Lower lobe of right lung (tissue), 2 donors: Measurements from ENCODE around the gene PCDHB10. TPM values are rescaled to one million over a fixed set of nuclear protein-coding genes. Genes with fewer than 3 reads are reported as not detected.
"Not testable (repeated sequence)": the region's sequence is repeated elsewhere in the genome, so short reads cannot be mapped to it uniquely, and the experiment has no call there.

Experiments used
- ATAC-seq, 2 donors: fragments of 200-7000 bp; cut with Tn5 transposase; one replicate each; pipeline ENCODE4 v1.9.1; 2020 to 2022; ENCODE audit warnings: mild to moderate bottlenecking in 2 of 2, moderate library complexity in 2 of 2
- DNase-seq: peaks from one replicate; pipeline ENCODE4 v3.0.0-alpha.2; 2020
- H3K27ac ChIP-seq: fragments of 200-600 bp; one replicate; pipeline ENCODE4 v1.8.0; 2022
- H3K27me3 ChIP-seq: fragments of 200-600 bp; one replicate; pipeline ENCODE4 v1.8.0; 2022; ENCODE audit warnings: low read depth
- H3K36me3 ChIP-seq: fragments of 200-600 bp; one replicate; pipeline ENCODE4 v1.8.0; 2022; ENCODE audit warnings: mild to moderate bottlenecking
- H3K4me1 ChIP-seq: fragments of 200-600 bp; one replicate; pipeline ENCODE4 v1.8.0; 2022
- H3K4me3 ChIP-seq: fragments of 200-600 bp; one replicate; pipeline ENCODE4 v1.8.0; 2022; ENCODE audit warnings: mild to moderate bottlenecking
- H3K9me3 ChIP-seq: fragments of 200-600 bp; one replicate; pipeline ENCODE4 v1.8.0; 2022
- intact Hi-C: fragments of 100-400 bp; cut with DNase I; formaldehyde crosslinking; loops from one replicate; pipeline ENCODE4 v1.11.0; 2022
- total RNA-seq: library from RNA; stranded (reverse); fragmentation: NEBNext Ultra II Directional; extraction: Animal tissue kit (Norgen Biotek cat#: 25700); gene quantifications from one replicate; pipeline ENCODE4 v1.2.1, GENCODE V29; 2021
- TF ChIP-seq, protein P1 (sequence below): fragments of 200-600 bp; IDR thresholded peaks from one replicate; pipeline ENCODE4 v1.8.0; 2022; ENCODE audit warnings: antibody characterized with exemption, mild to moderate bottlenecking
- donor health status: DM: no; HTN: yes; CAD: no; lungs with severe emphysema.

The PCDHB10 gene
- total RNA-seq, 1 donor from 2014 or later, result 2.0 TPM

DNA sequence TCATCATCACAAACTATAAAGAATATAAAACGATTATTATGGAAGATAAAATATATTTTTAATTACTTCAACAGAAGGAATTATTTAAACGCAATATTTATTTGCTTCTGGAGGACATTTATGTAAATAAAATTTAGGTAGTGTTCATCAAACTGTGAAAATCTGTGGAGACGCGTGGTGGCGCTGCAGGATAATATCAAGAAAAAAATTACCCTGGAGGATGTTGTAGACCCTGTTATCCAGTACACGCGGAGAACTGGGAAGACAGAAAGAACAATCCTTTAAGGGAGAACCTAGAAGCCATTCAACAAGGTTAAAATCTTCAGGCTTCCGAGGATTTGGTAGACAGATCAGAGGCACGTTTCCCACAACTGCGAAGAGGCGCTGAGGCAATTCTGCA lies 16.3 kb downstream of the PCDHB10 start, which contains the start of gene PCDHB12:
Gene PCDHB12, plus strand, starts transcription at position 242 of the 400 bp plus-strand sequence. CDS start 189 bp downstream, outside the sequence.
- no peak within 1 kb of the TSS for H3K27ac ChIP-seq
- TF ChIP-seq, protein P1, sequence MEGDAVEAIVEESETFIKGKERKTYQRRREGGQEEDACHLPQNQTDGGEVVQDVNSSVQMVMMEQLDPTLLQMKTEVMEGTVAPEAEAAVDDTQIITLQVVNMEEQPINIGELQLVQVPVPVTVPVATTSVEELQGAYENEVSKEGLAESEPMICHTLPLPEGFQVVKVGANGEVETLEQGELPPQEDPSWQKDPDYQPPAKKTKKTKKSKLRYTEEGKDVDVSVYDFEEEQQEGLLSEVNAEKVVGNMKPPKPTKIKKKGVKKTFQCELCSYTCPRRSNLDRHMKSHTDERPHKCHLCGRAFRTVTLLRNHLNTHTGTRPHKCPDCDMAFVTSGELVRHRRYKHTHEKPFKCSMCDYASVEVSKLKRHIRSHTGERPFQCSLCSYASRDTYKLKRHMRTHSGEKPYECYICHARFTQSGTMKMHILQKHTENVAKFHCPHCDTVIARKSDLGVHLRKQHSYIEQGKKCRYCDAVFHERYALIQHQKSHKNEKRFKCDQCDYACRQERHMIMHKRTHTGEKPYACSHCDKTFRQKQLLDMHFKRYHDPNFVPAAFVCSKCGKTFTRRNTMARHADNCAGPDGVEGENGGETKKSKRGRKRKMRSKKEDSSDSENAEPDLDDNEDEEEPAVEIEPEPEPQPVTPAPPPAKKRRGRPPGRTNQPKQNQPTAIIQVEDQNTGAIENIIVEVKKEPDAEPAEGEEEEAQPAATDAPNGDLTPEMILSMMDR, result peak; percentile 17
- no peaks in the 10 kb centered on the region for H3K4me1 ChIP-seq
- H3K9me3 ChIP-seq, result peaks cover 23% of the 10 kb centered on the region
- H3K27me3 ChIP-seq, result peaks cover 4% of the 10 kb centered on the region
- DNase-seq, result no peak
- ATAC-seq, result no peak
- peak within 1 kb of the TSS; percentile 11 for H3K4me3 ChIP-seq
- intact Hi-C loops, result no loop called here
- no peaks in the 10 kb centered on the region for H3K36me3 ChIP-seq

DNA sequence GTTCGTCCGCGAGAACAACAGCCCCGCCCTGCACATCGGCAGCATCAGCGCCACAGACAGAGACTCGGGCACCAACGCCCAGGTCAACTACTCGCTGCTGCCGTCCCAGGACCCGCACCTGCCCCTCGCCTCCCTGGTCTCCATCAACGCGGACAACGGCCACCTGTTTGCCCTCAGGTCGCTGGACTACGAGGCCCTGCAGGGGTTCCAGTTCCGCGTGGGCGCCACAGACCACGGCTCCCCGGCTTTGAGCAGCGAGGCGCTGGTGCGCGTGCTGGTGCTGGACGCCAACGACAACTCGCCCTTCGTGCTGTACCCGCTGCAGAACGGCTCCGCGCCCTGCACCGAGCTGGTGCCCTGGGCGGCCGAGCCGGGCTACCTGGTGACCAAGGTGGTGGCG lies 18.1 kb downstream of the PCDHB10 start:
- H3K4me1 ChIP-seq, DNase-seq, H3K27ac ChIP-seq, ATAC-seq, H3K27me3 ChIP-seq, H3K4me3 ChIP-seq, intact Hi-C loops, H3K36me3 ChIP-seq: not testable (repeated sequence)
- H3K9me3 ChIP-seq, result peaks cover 19% of the 10 kb centered on the region

DNA sequence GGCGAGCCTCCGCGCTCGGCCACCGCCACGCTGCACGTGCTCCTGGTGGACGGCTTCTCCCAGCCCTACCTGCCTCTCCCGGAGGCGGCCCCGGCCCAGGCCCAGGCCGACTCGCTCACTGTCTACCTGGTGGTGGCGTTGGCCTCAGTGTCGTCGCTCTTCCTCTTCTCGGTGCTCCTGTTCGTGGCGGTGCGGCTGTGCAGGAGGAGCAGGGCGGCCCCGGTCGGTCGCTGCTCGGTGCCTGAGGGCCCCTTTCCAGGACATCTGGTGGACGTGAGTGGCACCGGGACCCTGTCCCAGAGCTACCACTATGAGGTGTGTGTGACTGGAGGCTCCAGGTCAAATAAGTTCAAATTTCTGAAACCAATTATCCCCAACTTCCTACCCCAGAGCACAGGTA lies 18.7 kb downstream of the PCDHB10 start:
- H3K4me3 ChIP-seq, intact Hi-C loops, H3K4me1 ChIP-seq, DNase-seq, H3K27me3 ChIP-seq, H3K27ac ChIP-seq, ATAC-seq, H3K36me3 ChIP-seq: not testable (repeated sequence)
- peaks cover 22% of the 10 kb centered on the region for H3K9me3 ChIP-seq

DNA sequence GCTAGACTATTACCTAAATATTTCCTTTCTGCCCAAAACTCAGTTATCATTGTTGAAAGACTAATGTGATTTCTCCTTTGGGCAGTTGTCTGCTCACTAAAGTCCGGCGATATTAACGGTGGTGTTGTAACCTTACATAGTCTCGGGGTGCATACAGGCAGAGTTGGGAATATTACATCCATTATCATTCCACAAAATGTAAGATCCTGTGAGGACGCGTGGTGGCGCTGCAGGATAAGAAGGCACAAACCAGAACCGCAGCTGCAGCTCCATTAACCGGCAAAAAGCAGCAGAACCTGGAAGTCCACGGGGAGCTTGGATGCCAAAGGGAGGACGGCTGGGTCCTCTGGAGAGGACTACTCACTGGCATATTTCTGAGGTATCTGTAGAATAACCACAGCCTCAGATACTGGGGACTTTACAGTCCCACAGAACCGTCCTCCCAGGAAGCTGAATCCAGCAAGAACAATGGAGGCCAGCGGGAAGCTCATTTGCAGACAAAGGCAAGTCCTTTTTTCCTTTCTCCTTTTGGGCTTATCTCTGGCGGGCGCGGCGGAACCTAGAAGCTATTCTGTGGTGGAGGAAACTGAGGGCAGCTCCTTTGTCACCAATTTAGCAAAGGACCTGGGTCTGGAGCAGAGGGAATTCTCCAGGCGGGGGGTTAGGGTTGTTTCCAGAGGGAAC lies 21.6 kb downstream of the PCDHB10 start, which contains the start of gene PCDHB13:
Gene PCDHB13, plus strand, starts transcription at position 264 of the 684 bp plus-strand sequence. Its CDS starts 205 bp downstream, at position 469.
- intact Hi-C loops, H3K4me1 ChIP-seq, H3K4me3 ChIP-seq, DNase-seq, H3K27ac ChIP-seq, H3K27me3 ChIP-seq, H3K36me3 ChIP-seq: not testable (repeated sequence)
- TF ChIP-seq, protein P1, result peak; percentile 35
- peak; percentile 42 to 46 for ATAC-seq
- H3K9me3 ChIP-seq, result peaks cover 33% of the 10 kb centered on the region

DNA sequence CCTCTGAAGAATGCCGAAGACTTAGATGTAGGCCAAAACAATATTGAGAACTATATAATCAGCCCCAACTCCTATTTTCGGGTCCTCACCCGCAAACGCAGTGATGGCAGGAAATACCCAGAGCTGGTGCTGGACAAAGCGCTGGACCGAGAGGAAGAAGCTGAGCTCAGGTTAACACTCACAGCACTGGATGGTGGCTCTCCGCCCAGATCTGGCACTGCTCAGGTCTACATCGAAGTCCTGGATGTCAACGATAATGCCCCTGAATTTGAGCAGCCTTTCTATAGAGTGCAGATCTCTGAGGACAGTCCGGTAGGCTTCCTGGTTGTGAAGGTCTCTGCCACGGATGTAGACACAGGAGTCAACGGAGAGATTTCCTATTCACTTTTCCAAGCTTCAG lies 22.4 kb downstream of the PCDHB10 start:
- H3K4me1 ChIP-seq, H3K36me3 ChIP-seq, H3K4me3 ChIP-seq, DNase-seq, intact Hi-C loops, H3K27ac ChIP-seq, ATAC-seq, H3K27me3 ChIP-seq: not testable (repeated sequence)
- peaks cover 32% of the 10 kb centered on the region for H3K9me3 ChIP-seq

DNA sequence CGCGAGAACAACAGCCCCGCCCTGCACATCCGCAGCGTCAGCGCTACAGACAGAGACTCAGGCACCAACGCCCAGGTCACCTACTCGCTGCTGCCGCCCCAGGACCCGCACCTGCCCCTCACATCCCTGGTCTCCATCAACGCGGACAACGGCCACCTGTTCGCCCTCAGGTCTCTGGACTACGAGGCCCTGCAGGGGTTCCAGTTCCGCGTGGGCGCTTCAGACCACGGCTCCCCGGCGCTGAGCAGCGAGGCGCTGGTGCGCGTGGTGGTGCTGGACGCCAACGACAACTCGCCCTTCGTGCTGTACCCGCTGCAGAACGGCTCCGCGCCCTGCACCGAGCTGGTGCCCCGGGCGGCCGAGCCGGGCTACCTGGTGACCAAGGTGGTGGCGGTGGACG lies 23.4 kb downstream of the PCDHB10 start:
- H3K27ac ChIP-seq, DNase-seq, H3K4me1 ChIP-seq, H3K27me3 ChIP-seq, H3K4me3 ChIP-seq, H3K36me3 ChIP-seq, intact Hi-C loops, ATAC-seq: not testable (repeated sequence)
- H3K9me3 ChIP-seq, result peaks cover 35% of the 10 kb centered on the region

DNA sequence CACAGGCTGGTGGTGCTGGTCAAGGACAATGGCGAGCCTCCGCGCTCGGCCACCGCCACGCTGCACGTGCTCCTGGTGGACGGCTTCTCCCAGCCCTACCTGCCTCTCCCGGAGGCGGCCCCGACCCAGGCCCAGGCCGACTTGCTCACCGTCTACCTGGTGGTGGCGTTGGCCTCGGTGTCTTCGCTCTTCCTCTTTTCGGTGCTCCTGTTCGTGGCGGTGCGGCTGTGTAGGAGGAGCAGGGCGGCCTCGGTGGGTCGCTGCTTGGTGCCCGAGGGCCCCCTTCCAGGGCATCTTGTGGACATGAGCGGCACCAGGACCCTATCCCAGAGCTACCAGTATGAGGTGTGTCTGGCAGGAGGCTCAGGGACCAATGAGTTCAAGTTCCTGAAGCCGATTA lies 23.9 kb downstream of the PCDHB10 start:
- ATAC-seq, H3K27me3 ChIP-seq, DNase-seq, H3K27ac ChIP-seq, intact Hi-C loops, H3K4me1 ChIP-seq, H3K36me3 ChIP-seq, H3K4me3 ChIP-seq: not testable (repeated sequence)
- H3K9me3 ChIP-seq, result peaks cover 40% of the 10 kb centered on the region

DNA sequence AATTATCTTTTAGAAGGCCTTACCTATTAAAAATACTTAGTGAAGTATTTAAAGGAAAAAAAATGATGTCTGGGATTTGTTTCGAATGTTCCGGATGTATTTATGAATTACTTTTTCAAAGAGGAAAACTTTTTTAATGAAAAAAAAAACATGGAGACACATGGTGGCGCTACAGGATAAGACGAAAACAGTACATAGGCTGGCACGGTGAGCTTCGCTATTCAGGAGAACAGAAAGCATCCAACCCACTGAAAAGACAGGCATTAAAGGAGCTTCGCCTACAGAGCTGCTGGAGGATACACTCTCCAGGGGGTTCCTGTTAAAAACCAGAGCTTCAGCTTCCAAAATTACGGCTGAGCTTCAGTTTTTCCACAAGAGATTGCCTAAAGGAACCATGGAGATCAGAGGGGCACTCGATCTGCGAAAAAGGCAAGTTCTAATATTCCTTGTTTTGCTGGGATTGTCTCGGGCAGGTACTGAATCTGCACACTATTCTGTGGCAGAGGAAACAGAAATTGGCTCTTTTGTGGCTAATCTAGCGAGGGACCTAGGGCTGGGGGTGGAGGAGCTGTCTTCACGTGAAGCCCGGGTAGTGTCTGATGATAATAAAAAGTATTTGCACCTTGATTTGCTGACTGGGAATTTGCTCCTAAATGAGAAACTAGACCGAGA lies 31.1 kb downstream of the PCDHB10 start, which contains the start of gene PCDHB14:
Gene PCDHB14, plus strand, starts transcription at position 232 of the 672 bp plus-strand sequence. Its CDS starts 163 bp downstream, at position 395.
- TF ChIP-seq, protein P1, result no peak
- ATAC-seq, result no peak
- H3K4me3 ChIP-seq, result peak within 1 kb of the TSS; percentile 31
- H3K27me3 ChIP-seq, result no peaks in the 10 kb centered on the region
- peaks cover 78% of the 10 kb centered on the region for H3K9me3 ChIP-seq
- no peak for DNase-seq
- no peak within 1 kb of the TSS for H3K27ac ChIP-seq
- H3K4me1 ChIP-seq, result no peaks in the 10 kb centered on the region
- no peaks in the 10 kb centered on the region for H3K36me3 ChIP-seq
- intact Hi-C loops, result no loop called here

DNA sequence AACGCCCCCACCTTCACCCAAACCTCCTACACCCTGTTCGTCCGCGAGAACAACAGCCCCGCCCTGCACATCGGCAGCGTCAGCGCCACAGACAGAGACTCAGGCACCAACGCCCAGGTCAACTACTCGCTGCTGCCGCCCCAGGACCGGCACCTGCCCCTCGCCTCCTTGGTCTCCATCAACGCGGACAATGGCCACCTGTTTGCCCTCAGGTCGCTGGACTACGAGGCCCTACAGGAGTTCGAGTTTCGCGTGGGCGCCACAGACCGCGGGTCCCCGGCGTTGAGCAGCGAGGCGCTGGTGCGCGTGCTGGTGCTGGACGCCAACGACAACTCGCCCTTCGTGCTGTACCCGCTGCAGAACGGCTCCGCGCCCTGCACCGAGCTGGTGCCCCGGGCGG lies 32.7 kb downstream of the PCDHB10 start:
- H3K27ac ChIP-seq, H3K4me3 ChIP-seq, intact Hi-C loops, H3K36me3 ChIP-seq, H3K4me1 ChIP-seq, H3K27me3 ChIP-seq, ATAC-seq, DNase-seq: not testable (repeated sequence)
- peaks cover 76% of the 10 kb centered on the region for H3K9me3 ChIP-seq

DNA sequence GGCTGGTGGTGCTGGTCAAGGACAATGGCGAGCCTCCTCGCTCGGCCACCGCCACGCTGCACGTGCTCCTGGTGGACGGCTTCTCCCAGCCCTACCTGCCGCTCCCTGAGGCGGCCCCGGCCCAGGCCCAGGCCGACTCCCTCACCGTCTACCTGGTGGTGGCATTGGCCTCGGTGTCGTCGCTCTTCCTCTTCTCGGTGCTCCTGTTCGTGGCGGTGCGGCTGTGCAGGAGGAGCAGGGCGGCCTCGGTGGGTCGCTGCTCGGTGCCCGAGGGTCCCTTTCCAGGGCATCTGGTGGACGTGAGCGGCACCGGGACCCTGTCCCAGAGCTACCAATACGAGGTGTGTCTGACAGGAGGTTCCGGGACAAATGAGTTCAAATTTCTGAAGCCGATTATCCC lies 33.3 kb downstream of the PCDHB10 start:
- H3K27ac ChIP-seq, H3K36me3 ChIP-seq, ATAC-seq, H3K4me1 ChIP-seq, H3K4me3 ChIP-seq, intact Hi-C loops, DNase-seq, H3K27me3 ChIP-seq: not testable (repeated sequence)
- peaks cover 78% of the 10 kb centered on the region for H3K9me3 ChIP-seq
